ENCODE measurements around the gene PTPRR.
A peak's percentile ranks its signal among the peaks of the same experiment; 100 is the strongest.
"Not testable (repeated sequence)": the region's sequence is repeated elsewhere in the genome, so short reads cannot be mapped to it uniquely, and the experiment has no call there.

Gene PTPRR

DNA sequence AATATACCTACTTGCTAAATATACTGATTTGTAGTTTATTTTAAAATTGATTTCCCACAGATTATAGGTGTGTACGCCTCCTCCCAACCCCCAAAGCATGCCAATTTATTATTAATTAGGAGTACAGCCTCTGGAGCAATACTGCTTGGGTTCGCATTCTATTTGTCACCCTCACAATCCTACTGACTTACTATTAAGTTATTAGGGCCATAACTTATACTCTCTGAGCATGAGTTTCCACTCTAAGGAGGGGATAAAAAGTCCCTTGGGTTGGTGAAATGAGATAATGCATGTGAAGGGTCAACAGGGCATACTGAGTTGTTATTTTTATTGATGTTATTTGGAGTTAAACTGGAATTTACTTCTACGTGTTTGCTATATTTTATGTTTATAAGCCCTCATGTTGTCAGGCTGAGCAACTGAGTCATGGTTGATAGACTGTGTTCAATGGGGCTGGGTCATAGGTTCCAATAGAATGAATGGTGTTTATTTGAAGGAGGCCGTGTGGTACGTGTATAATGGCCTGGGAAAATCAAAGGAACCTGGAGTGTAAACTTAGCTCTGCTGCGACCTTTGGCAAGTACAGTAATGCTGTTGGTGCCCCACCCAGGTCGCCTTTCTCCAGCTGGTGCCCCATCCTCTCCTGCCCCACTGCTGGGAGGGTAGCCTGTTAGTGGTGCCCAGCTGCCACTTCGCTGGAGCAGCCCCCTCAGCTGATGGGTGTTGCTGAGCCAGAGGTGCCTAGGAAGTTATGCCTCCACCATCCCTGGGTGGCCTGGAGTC lies 184.0 kb downstream of the PTPRR start:
- DNase-seq, result no peak

DNA sequence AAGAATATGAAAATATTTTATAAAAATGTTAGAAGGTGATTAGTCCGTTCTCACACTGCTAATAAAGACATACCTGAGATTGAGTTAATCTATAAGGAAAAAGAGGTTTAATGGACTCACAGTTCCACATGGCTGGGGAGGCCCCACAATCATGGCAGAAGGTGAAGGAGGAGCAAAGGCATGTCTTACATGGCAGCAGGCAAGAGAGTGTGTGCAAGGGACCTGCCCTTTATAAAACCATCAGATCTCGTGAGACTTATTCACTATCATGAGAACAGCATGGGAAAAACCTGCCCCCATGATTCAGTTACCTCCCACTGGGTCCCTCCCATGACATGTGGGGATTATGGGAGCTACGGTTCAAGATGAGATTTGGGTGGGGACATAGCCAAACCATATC lies 185.3 kb downstream of the PTPRR start:
- not testable (repeated sequence) for DNase-seq

DNA sequence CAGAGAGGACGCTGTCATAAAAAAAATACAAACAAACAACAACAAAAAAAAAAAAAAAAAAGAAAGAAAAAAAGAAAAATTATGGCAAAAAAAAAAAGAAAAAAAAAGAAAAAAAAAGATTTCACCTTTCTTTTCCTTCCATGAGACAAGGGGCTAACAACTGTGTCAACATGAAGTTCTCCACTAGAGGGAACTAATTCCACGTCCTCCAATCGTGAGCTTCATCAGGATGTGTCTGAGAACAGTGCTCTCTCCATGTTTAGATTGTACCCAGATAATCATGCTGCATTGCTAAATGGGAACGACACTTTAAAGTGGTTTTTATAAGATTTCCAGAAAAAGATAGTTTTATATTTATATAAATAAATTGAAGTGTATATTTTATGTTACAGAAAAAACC lies 187.2 kb downstream of the PTPRR start:
- peak; percentile 60 for DNase-seq

DNA sequence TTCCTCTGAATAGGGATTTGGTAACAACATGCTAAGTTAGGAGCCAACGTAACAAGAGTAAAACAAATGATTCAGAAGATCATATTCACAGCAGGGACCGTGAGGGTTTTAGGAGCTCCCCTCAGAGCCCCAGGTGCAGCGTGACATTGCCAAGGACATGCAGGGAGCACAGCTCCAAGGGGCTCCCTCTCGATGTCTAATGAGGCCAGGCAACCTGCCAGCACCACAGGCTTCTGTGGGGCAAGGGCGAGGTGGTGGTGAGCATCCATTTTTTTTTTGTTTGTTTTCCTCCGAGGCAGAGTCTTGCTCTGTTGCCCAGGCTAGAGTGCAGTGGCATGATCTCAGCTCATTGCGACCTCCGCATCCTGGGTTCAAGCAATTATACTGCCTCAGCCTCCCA lies 188.3 kb downstream of the PTPRR start:
- no peak for DNase-seq

DNA sequence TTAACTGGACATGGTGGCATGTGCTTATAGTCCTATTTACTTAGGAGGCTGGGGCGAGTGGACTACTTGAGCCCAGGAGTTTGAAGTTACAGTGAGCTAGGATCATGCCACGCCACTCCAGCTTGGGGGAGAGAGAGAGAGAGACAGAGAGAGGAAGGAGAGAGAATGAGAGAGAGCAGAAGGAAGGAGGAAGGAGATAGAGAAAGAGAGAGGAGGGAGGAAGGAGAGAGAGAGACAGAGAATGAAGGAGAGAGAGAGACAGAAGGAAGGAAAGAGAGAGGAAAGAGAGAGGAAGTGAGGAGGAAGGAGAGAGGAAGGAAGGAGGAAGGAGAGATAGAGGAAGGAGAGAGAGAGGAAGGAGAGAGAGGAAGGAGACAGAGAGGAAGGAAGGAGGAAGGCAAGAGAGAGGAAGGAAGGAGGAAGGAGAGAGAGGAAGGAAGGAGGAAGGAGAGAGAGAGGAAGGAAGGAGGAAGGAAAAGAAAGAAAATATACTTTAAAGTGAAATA lies 189.8 kb downstream of the PTPRR start:
- DNase-seq, result no peak

- DNase-seq, result peak; percentile 3
These were observed 196.1 kb downstream of the PTPRR start for GRCh38 chr12:70724444-70724843.

DNA sequence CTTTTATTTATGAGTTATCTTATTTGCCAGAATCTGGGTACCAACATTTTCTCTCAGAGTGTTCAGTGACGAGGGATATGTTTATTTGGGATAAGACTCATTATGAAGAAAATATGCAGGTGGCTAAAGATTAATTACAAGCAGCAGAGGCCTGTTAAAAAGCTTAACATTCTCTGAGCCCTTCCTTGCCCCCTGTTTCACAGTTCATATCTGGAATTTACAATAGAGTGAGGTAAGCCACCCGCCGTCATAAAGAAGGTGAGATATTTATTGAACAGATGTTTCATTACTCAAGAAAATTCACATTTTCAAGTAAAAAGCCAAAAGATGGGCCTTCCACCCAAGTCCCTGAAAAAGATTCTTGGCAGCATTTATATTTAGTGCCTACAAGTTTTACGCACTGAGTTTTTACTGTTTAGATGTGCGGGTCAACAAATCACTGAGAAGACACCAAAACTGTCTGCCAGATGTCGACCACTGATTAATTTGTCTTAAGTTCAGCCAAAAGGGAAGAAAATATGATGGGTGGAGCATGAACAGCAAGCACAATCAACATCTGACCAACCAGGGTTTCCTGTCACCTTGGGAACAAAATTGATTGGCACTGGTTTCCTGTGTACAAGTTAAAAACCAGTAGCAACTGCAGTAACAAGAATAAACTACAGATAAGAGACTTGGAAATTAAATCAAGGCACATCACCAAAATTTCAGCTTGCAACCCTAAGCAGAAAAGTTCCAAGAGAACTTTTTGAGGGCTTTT lies 197.8 kb downstream of the PTPRR start:
- DNase-seq, result peak; percentile 10

DNA sequence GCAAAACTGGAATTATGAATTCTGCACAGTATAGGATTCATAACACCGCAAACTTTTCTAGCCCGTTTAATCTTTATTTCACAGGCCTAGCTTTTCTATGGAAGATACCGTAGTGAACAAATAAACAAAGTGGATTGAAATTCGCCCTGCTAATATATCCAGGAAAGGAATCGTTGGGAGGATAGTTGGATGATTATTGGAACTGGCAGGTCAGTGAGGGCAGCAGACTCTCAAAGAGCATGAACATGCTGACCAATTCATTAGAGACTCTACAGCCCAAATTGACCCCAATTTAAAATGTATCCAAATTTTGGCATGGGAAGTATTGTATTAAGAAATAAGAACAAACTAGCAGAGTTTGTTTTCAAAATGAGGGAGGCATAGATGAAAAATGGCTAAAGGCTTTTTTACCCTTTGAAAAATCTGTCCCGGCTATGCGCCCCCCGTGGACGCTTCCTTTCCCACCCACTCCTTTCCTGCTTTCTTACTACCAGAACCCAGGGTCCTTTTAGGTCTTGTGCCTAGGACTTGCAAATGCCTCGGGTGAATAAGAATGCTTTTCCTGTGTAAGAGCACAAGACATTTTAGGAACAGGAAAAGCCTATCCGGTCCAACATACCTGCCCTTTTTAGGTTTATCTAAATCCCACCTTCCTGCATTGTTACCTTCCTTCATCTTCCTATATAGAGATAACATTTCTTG lies 198.7 kb downstream of the PTPRR start:
- no peak for DNase-seq

- no peak for DNase-seq
These were observed 199.3 kb downstream of the PTPRR start for GRCh38 chr12:70721216-70721615.

DNA sequence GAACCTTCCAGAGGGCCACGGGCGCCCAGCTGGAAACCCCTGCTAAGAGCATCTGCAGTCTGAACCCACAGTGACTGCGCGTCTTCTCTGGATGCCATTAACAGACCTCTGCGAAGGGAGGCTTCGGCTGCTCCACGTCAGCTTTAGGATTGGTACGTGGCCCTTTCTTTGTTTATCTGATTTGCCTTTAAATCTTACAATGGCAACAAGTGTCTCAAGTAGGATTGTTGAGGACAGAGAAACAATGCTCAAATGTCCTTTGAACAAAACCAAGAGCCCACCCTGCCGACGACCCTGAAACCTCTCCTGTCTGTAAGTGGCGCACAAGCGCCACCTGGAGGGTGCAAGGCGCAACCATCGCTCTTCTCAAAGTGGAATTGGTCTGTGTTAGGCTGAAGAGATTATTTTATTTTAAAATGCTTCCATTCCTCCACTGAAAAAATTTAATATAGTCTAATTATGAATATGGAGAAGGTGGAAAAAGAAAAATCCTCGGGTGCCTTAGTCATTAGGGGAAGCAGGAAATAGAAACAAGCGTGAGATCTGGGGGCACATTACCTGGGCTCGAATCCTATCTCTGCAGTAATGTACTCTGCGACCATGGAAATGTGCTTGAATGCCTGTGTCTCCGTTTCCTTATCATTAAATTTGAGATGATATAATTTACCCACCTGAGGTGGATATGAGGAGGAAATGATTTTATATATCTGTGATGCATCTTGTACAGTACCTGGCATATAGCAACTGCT lies 200.7 kb downstream of the PTPRR start:
- peak; percentile 52 for DNase-seq

DNA sequence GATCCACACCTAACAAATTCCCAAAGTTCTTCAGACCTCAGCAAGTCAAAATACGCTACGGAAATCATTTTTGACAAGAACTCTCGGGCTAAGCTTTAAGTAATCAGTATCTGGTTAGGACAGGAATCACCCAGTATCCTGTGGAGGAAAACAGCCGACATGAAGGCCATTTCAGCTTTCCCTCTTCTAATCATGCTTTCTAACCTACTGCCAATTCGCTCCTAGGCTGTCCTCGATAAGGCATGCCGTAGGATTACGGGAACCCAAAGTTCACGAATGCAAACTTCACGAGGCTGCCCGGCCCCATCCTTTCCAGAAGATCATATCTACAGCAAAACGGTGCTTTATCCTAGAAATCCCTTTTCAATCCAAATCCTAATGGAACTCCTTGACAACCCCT lies 201.5 kb downstream of the PTPRR start:
- no peak for DNase-seq

DNA sequence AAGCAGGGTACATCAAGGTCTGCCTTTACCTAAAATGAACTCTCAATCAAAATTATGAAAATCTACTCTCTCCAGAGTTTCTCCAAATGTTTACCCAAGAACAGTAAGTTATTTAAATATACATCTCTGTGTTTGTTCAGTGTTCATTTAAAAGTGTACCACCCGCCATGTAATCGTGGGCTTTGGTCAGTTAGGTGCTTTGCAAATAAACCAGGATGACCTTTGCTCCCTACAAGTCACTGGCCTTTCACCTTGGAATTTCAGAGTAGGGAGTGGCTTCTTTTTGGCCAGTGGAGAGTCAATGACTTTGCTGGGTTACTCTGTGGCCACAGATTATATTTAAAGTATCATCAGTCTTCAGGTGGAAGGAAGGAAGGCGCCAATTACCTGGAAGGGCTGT lies 208.7 kb downstream of the PTPRR start:
- no peak for DNase-seq

DNA sequence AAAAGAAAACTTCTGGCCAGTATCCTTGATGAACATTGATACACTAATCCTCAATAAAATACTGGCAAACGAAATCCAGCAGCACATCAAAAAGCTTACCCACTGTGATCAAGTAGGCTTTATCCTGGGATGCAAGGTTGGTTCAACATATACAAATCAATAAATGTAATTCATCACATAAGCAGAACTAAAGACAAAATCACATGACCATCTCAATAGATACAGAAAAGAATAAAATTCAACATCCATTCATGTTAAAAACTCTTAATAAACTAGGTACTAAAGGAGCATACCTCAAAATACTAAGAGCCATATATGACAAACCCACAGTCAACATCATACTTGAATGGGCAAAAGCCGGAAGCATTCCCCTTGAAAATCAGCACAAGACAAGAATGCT lies 211.5 kb downstream of the PTPRR start:
- no peak for DNase-seq

DNA sequence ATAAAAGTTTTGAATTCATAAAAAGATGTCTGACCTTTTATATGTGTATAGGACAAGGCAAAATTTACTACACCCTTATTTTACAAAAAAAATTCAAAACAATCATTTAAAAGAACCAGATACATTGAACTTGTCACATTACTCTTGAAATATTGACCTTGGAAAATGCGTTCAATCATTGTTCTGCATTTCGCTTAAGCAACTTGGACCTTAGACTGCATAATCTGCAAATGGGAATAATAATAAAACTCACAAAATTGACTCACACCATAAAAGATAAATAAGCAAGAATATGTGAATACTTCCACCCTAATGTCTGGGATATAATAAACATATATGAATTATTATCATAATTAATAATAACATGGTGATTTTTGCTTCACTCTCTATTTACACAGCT lies 213.9 kb downstream of the PTPRR start:
- DNase-seq, result no peak

GRCh38 chr12:70698345-70698744 lies 222.2 kb downstream of the PTPRR start:
- no peak for DNase-seq

- DNase-seq, result no peak
These were observed 225.0 kb downstream of the PTPRR start for GRCh38 chr12:70695361-70696023.

DNA sequence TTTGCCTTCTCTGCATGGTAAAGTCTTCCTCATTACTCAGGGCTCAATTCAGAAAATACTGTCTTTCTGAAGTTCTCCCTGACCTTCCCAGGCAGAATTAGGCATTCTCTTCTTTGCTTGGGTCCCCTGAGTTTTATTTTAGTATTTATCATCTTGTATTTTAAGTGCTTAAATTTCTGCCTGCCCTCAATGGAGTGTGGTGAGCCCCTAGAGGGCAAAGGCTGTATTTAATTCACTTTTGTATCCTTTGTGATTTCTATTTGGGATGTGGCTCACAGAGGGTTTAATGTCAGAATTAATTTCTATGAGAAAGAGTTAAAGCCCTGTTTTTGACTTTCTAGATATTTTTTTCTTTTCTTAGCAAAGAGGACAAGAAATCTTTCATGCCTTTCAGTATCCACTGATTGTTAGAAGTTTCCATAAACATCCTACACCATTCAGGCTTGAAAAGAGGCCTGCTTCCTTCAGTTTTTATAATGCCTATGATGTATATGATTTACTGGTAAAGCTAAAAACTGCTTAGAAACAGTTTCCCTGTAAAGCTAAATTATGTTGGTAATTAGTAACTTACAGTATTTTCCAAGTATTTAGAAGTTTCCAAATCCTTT lies 227.8 kb downstream of the PTPRR start:
- peak; percentile 40 for DNase-seq

- DNase-seq, result peak; percentile 62
These were observed 229.4 kb downstream of the PTPRR start for GRCh38 chr12:70691018-70691672.

- no peak for DNase-seq
These were observed 233.6 kb downstream of the PTPRR start for GRCh38 chr12:70686907-70687306.

GRCh38 chr12:70686299-70686698 lies 234.2 kb downstream of the PTPRR start:
- DNase-seq, result peak; percentile 11

- no peak for DNase-seq
These were observed 236.6 kb downstream of the PTPRR start for GRCh38 chr12:70683976-70684375.
